Measurements from ENCODE around the gene CYTL1. TPM values are rescaled to one million over a fixed set of nuclear protein-coding genes. Genes with fewer than 3 reads are reported as not detected.

The CYTL1 gene
- total RNA-seq, 2 experiments from 2014 or later: not detected

Other genes with a start within 250 kb of the CYTL1 start
- gene MSX1, start 159.8 kb downstream of the CYTL1 start, total RNA-seq: under 1 TPM in 1 of 2 experiments, not detected in 1; 0.12 TPM
- not detected for gene STK32B, start 32.0 kb upstream of the CYTL1 start, total RNA-seq

Data from activated CD8-positive, alpha-beta memory T cell treated with anti-CD3 and anti-CD28 coated beads, Interleukin-2, amount 10 ng/mL, durations not matched to agents 7 days and 5 days (primary cell).